Activated naive CD4-positive, alpha-beta T cell (primary cell): ENCODE data around the gene C5orf22.
"Not testable (repeated sequence)": the region's sequence is repeated elsewhere in the genome, so short reads cannot be mapped to it uniquely, and the experiment has no call there.

Experiments used
- DNase-seq, 4 experiments: peaks; one replicate each; lab custom pipeline; 2025; lab: John Stamatoyannopoulos, UW

The C5orf22 gene

GRCh38 chr5:31553863-31554262 is 21.8 kb downstream of the C5orf22 start:
- DNase-seq: no peak

- no peak for DNase-seq
Measured at GRCh38 chr5:31554552-31554951, 22.5 kb downstream of the C5orf22 start.

- DNase-seq: no peak
Measured at GRCh38 chr5:31556461-31556860, 24.4 kb downstream of the C5orf22 start.

- no peak for DNase-seq
Measured at GRCh38 chr5:31559942-31560341, 27.8 kb downstream of the C5orf22 start.

- DNase-seq: no peak
Measured at GRCh38 chr5:31561946-31562345, 29.8 kb downstream of the C5orf22 start.

DNA sequence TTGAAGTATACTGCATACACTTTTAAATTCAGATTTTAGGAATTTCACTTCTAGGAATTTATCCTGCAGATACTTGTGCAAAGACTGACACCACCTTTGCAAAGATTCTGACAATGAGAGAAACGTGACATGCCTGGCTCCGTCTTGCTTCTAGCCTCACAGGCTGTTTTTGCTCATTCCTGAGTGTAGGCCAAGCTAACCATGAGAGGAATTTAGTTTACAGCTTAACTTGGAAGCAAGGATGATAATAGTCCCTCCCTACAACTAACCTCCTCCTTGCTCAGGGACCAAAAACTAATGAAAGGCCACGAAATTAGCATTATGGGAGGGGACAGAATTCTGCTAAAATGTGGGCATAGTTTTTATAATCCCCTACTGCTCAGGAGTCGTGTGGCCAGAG is 31.1 kb downstream of the C5orf22 start:
- DNase-seq: no peak

- DNase-seq: not testable (repeated sequence)
Measured at GRCh38 chr5:31566362-31566761, 34.3 kb downstream of the C5orf22 start.

GRCh38 chr5:31568302-31568835 is 36.3 kb downstream of the C5orf22 start:
- no peak for DNase-seq

DNA sequence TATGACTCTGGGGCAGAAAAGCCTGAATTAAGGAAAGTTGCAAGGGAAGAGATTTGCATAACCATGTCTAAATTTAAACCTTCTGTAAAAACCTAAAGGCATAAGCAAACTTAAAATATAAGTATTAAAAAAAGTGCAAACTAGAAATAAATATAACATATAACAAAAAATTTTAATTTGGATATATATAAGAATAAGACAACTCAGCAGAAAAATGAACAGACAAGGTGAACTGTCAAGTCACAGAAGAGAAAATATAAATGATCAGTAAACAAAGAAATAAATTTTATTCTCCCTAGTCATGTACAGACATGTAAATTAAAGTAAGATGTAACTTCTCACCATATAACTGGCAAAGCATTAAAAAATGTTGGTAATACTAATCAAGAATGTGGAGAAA is 37.0 kb downstream of the C5orf22 start:
- DNase-seq: no peak

- no peak for DNase-seq
Measured at GRCh38 chr5:31573494-31574142, 41.5 kb downstream of the C5orf22 start.

DNA sequence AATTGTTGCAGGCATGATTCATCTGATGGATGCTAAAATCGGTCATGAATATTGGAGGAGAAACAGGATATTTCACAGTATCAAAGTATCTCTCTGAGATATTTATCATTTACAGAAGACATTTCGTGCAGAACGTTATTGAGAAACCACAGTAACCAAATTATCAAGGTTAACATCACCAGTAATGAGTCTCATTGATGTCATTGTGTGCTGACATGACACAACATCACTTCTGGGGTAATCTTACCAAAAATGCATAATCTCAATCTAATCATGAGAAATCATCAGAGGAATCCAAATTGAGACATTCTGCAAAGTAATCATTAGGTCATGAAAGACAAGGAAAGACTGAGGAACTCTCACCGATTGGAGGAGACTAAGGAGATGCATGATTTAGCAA is 42.7 kb downstream of the C5orf22 start:
- no peak for DNase-seq

DNA sequence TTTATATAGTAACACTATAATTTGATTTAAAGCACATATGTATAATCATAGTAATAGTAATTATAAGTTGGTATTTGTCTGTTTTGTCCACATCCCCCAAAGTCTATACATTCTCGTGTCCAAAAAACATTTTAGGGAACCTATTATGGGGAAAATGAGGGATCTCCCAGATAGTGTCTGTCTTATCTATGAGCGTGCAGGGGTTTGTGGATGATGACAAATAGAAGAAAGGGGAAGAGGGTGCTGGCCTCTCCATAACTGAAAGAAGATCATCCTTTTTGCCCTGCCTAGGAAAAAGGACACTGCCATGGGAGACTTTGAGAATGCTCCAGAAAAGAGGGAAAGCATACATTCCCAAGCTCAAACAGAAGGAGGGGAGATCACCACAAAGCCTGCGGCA is 45.3 kb downstream of the C5orf22 start:
- no peak for DNase-seq

- no peak for DNase-seq
Measured at GRCh38 chr5:31579558-31579957, 47.5 kb downstream of the C5orf22 start.

GRCh38 chr5:31581498-31582099 is 49.5 kb downstream of the C5orf22 start:
- no peak for DNase-seq

DNA sequence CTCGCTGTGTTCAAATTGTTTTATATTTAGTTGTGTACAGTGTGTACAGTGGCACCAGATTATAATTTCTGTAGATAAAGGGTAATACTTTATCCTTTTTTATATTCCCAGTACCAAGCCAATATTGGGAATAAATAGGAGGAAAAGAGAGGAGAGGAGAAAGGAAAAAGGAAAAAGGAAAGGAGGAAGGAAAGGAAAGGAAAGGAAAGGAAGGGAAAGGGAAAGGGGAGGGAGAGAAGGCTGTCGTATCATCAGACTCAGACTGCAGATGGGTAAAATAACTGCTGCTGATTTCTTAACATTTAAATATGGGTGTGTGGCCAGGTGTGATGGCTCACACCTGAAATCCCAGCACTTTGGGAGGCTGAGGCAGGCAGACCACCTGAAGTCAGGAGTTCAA is 51.0 kb downstream of the C5orf22 start:
- no peak for DNase-seq

DNA sequence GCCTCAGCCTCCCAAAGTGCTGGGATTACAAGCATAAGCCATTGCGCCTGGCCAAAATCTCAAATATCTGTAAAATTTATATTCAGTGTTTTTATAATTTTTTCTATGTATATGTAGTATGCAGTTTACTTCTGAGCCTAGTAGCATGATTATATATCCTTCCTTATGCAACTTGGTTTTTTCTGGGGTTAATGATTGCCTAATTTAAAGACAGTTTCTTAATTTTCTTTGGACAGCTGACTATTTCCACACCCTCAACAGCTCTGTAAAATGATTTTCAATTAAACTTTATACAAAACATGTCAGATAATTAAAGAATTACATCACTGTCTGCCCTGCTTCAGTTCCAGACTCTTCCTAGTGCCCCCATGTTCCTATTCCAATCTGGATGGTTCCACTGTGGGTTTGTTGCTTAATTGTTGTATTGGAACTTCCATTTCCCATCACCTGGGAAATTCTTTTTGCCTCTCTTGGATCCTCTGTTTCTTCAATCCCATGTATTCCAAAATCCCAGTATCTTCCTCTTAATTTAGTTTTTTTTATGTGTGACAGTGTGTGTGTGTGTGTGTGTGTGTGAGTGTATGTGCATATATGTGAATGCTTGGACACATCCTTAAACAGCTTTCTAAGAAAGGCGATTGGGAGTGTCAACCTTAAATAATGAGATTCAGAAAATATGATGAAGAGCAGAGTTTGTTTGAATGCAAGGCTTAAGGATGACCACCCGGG is 53.2 kb downstream of the C5orf22 start:
- no peak for DNase-seq

GRCh38 chr5:31585895-31586270 is 53.8 kb downstream of the C5orf22 start:
- DNase-seq: no peak

DNA sequence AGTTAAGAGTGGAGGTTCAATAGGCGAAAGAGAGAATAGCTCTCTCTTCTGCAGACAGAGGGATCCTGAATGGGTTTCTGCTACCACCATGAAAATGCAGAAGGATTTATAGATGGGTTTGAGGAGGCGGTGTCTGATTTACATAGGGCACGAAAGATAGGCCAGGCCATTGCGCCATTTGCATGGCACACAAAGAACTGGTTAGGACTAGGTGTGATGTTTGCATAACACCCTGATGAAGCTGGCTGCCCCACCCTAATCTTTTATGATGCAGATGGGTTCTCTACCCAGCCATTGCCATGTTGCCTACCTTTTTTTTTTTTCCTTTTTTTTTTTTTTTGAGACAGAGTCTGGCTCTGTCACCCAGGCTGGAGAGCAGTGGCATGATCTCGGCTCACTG is 55.4 kb downstream of the C5orf22 start:
- DNase-seq: no peak

DNA sequence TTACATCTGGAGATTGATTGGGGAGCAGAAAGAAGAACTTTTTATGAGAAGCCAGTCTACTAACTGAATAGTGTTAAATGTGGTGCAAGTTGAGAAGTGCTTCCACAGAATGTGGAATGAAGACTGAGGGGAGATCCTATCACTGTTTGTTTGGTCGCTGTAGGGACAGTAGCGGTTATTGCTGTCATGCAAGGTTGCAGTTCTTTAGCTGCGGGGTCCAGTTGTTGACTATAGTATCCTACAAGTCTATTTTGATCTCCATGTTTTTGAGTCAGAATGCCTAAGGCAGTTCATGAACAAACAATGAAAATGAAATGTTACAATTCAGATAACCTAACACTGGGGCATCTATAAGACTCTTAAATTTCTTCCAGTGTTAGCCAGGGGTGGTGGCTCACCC is 61.6 kb downstream of the C5orf22 start:
- no peak for DNase-seq

GRCh38 chr5:31596354-31596753 is 64.3 kb downstream of the C5orf22 start:
- DNase-seq: no peak

GRCh38 chr5:31598640-31599611 is 66.8 kb downstream of the C5orf22 start:
- DNase-seq: no peak

GRCh38 chr5:31602305-31602704 is 70.2 kb downstream of the C5orf22 start:
- not testable (repeated sequence) for DNase-seq
